Mesendoderm (in vitro differentiated cells): ENCODE results near the gene TMEM178B.
A peak's percentile ranks its signal among the peaks of the same experiment; 100 is the strongest.

Experiments used
- DNase-seq: peaks from one replicate; pipeline ENCODE4 v3.0.0; 2013
- H2AK5ac ChIP-seq: 2 replicates; pipeline ENCODE4 v1.6.1; 2013; ENCODE audit warnings: low read length, inconsistent platforms
- H2BK120ac ChIP-seq: 2 replicates; pipeline ENCODE4 v1.6.1; 2013; ENCODE audit warnings: low read depth, mild to moderate bottlenecking, low read length, moderate library complexity, mixed read lengths
- H2BK15ac ChIP-seq: replicated peaks from 2 replicates; pipeline ENCODE4 v1.6.1; 2013; ENCODE audit warnings: low read depth, mild to moderate bottlenecking, moderate library complexity
- H2BK5ac ChIP-seq: 2 replicates; pipeline ENCODE4 v1.6.1; 2013; ENCODE audit warnings: low read length, inconsistent platforms
- H3K18ac ChIP-seq: 2 replicates; pipeline ENCODE4 v1.6.1; 2013; ENCODE audit warnings: mild to moderate bottlenecking, low read length, mixed read lengths
- H3K23ac ChIP-seq: one replicate; pipeline ENCODE4 v1.6.1; 2013; ENCODE audit warnings: low read length
- H3K27ac ChIP-seq: 2 replicates; pipeline ENCODE4 v1.5.1; 2013; ENCODE audit warnings: low read depth, mild to moderate bottlenecking, inconsistent platforms, low read length, moderate library complexity
- H3K27me3 ChIP-seq: 2 replicates; pipeline ENCODE4 v1.6.1; 2013; ENCODE audit warnings: low read length, control low read depth, mild to moderate bottlenecking, inconsistent platforms; ENCODE audit not compliant: insufficient read depth, poor library complexity
- H3K36me3 ChIP-seq: 2 replicates; pipeline ENCODE4 v1.6.1; 2013; ENCODE audit warnings: low read length, inconsistent platforms; ENCODE audit not compliant: control insufficient read depth, insufficient read depth
- H3K4ac ChIP-seq: one replicate; pipeline ENCODE4 v1.6.1; 2013; ENCODE audit warnings: low read depth, mild to moderate bottlenecking, low read length, moderate library complexity
- H3K4me1 ChIP-seq: 2 replicates; pipeline ENCODE4 v1.6.1; 2013; ENCODE audit warnings: low read depth, low read length, inconsistent platforms; ENCODE audit not compliant: control insufficient read depth
- H3K4me2 ChIP-seq: 2 replicates; pipeline ENCODE4 v1.6.1; 2013; ENCODE audit warnings: low read length
- H3K4me3 ChIP-seq: 2 replicates; pipeline ENCODE4 v1.5.1; 2013; ENCODE audit warnings: mild to moderate bottlenecking, low read length
- H3K56ac ChIP-seq: one replicate; pipeline ENCODE4 v1.6.1; 2013; ENCODE audit warnings: low read length
- H3K79me1 ChIP-seq: 2 replicates; pipeline ENCODE4 v1.6.1; 2013; ENCODE audit warnings: low read length, inconsistent platforms
- H3K79me2 ChIP-seq: 2 replicates; pipeline ENCODE4 v1.6.1; 2013; ENCODE audit warnings: mild to moderate bottlenecking, low read length; ENCODE audit not compliant: control insufficient read depth, insufficient read depth
- H3K9ac ChIP-seq: 2 replicates; pipeline ENCODE4 v1.6.1; 2013; ENCODE audit warnings: low read length, inconsistent platforms
- H4K5ac ChIP-seq: one replicate; pipeline ENCODE4 v1.6.1; 2013; ENCODE audit warnings: low read length
- H4K8ac ChIP-seq: one replicate; pipeline ENCODE4 v1.6.1; 2013; ENCODE audit warnings: low read depth, mild to moderate bottlenecking, control low read depth, low read length, moderate library complexity
- WGBS: extraction: QIAGEN DNeasy Blood & Tissue Kit; methylation state at CpG from one replicate; pipeline ENCODE4 v1.1.7; 2013; ENCODE audit warnings: low lambda C conversion rate, missing lambda C conversion rate; ENCODE audit not compliant: insufficient coverage; ENCODE audit errors: extremely low coverage; 5-methylcytosine and 5-hydroxymethylcytosine counted together

The TMEM178B gene

GRCh38 chr7:141513720-141514119, 439.9 kb downstream of the TMEM178B start:
- H3K36me3 ChIP-seq, result no peaks in the 10 kb centered on the region
- no peak overlapping the region for H3K18ac ChIP-seq
- no peak overlapping the region for H2BK15ac ChIP-seq
- H2BK5ac ChIP-seq, result no peak overlapping the region
- H3K27ac ChIP-seq, result no peak overlapping the region
- DNase-seq, result no peak
- H3K4me2 ChIP-seq, result no peak overlapping the region
- H3K4me1 ChIP-seq, result peaks cover 2% of the 10 kb centered on the region
- no peak overlapping the region for H3K4me3 ChIP-seq
- WGBS, result no CpG with 5 or more reads among the region's 1 CpG
- H3K23ac ChIP-seq, result no peak overlapping the region
- H3K27me3 ChIP-seq, result no peaks in the 10 kb centered on the region
- H3K79me2 ChIP-seq, result no peaks in the 10 kb centered on the region
- H2AK5ac ChIP-seq, result no peak overlapping the region
- H4K5ac ChIP-seq, result no peak overlapping the region
- H2BK120ac ChIP-seq, result no peak overlapping the region
- no peak overlapping the region for H3K4ac ChIP-seq
- no peak overlapping the region for H4K8ac ChIP-seq
- no peaks in the 10 kb centered on the region for H3K79me1 ChIP-seq
- H3K56ac ChIP-seq, result no peak overlapping the region
- no peak overlapping the region for H3K9ac ChIP-seq

- H4K8ac ChIP-seq, result no peak overlapping the region
- no peak overlapping the region for H3K23ac ChIP-seq
- no peaks in the 10 kb centered on the region for H3K27me3 ChIP-seq
- H3K36me3 ChIP-seq, result no peaks in the 10 kb centered on the region
- no peaks in the 10 kb centered on the region for H3K79me2 ChIP-seq
- no peak overlapping the region for H3K4me3 ChIP-seq
- H3K18ac ChIP-seq, result no peak overlapping the region
- no peak overlapping the region for H3K4me2 ChIP-seq
- no peaks in the 10 kb centered on the region for H3K79me1 ChIP-seq
- no peak overlapping the region for H2AK5ac ChIP-seq
- no peak overlapping the region for H2BK120ac ChIP-seq
- no peak overlapping the region for H2BK5ac ChIP-seq
- no peak overlapping the region for H3K4ac ChIP-seq
- no peak for DNase-seq
- H2BK15ac ChIP-seq, result no peak overlapping the region
- H3K27ac ChIP-seq, result no peak overlapping the region
- H4K5ac ChIP-seq, result no peak overlapping the region
- no peak overlapping the region for H3K56ac ChIP-seq
- no CpG with 5 or more reads among the region's 4 CpGs for WGBS
- peaks cover 1% of the 10 kb centered on the region for H3K4me1 ChIP-seq
- H3K9ac ChIP-seq, result no peak overlapping the region
Observed at GRCh38 chr7:141515941-141516340, 442.1 kb downstream of the TMEM178B start.

GRCh38 chr7:141519623-141520022, 445.8 kb downstream of the TMEM178B start:
- Histone ChIP-seq H3K27me3 (no peaks in the 10 kb centered on the region), H3K56ac (no peak overlapping the region), H3K9ac (no peak overlapping the region), H3K18ac (no peak overlapping the region), H3K36me3 (no peaks in the 10 kb centered on the region), H4K8ac (no peak overlapping the region), H2BK15ac (no peak overlapping the region), H4K5ac (no peak overlapping the region), H2AK5ac (no peak overlapping the region), H2BK5ac (no peak overlapping the region), H3K27ac (no peak overlapping the region), H3K4me1 (no peaks in the 10 kb centered on the region), H3K79me2 (no peaks in the 10 kb centered on the region), H3K4me2 (no peak overlapping the region), H2BK120ac (no peak overlapping the region), H3K4ac (no peak overlapping the region), H3K4me3 (no peak overlapping the region), H3K23ac (no peak overlapping the region), H3K79me1 (no peaks in the 10 kb centered on the region)
- DNase-seq, result no peak
- no CpG with 5 or more reads among the region's 4 CpGs for WGBS

DNA sequence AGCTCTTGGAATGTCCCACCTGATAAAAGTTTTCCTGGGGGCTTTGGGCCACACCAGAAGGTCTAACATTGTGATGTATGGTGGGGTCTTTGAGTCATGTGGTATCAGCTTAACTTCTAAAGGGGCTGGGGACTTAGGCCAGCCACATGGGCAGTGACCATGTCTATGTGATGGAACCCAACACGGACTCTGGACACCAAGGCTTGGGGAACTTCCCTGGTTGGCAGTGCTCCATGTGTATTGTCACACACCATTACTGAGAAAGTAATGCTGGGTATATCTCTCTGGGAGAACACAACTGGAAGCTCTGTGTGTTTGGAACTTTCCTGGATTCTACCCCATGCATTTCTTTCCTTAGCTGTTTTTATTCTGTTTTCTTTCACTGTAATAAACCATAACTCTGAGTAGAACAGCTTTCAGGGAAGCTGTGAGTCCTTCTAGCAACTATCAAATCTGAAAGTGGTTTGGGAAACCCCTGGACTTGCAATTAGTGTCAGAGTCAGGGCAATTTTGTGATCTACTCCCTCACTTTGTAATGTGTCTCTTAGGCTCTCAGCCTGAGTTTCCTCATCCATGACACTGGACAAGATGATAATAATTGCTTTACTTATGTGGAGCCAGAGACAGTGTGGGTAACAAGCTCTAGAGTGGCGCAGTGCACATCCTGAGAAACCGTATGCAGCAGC, 448.9 kb downstream of the TMEM178B start:
- WGBS, result no CpG with 5 or more reads among the region's 3 CpGs
- Histone ChIP-seq H3K4me2 (no peak overlapping the region), H3K9ac (no peak overlapping the region), H3K4me1 (no peaks in the 10 kb centered on the region), H3K18ac (no peak overlapping the region), H3K27me3 (no peaks in the 10 kb centered on the region), H2BK5ac (no peak overlapping the region), H4K8ac (no peak overlapping the region), H3K27ac (no peak overlapping the region), H3K36me3 (no peaks in the 10 kb centered on the region), H2BK120ac (no peak overlapping the region), H3K4me3 (no peak overlapping the region), H3K56ac (no peak overlapping the region), H4K5ac (no peak overlapping the region), H3K4ac (no peak overlapping the region), H3K79me1 (no peaks in the 10 kb centered on the region), H3K23ac (no peak overlapping the region), H2AK5ac (no peak overlapping the region), H2BK15ac (no peak overlapping the region), H3K79me2 (no peaks in the 10 kb centered on the region)
- DNase-seq, result peak; percentile 26

- Histone ChIP-seq H3K27ac (no peak overlapping the region), H3K4me2 (no peak overlapping the region), H3K18ac (no peak overlapping the region)
Observed at GRCh38 chr7:141525973-141526514, 452.2 kb downstream of the TMEM178B start.

GRCh38 chr7:141527076-141527475, 453.2 kb downstream of the TMEM178B start:
- no peaks in the 10 kb centered on the region for H3K79me2 ChIP-seq
- no peaks in the 10 kb centered on the region for H3K27me3 ChIP-seq
- H3K4me1 ChIP-seq, result no peaks in the 10 kb centered on the region
- H3K4ac ChIP-seq, result no peak overlapping the region
- no peak overlapping the region for H2BK15ac ChIP-seq
- no peak overlapping the region for H3K4me3 ChIP-seq
- no peak overlapping the region for H2BK120ac ChIP-seq
- H3K79me1 ChIP-seq, result no peaks in the 10 kb centered on the region
- H3K23ac ChIP-seq, result no peak overlapping the region
- H3K9ac ChIP-seq, result no peak overlapping the region
- H3K56ac ChIP-seq, result no peak overlapping the region
- H4K5ac ChIP-seq, result no peak overlapping the region
- no peak overlapping the region for H3K4me2 ChIP-seq
- no CpG with 5 or more reads among the region's 4 CpGs for WGBS
- H3K36me3 ChIP-seq, result no peaks in the 10 kb centered on the region
- no peak overlapping the region for H3K18ac ChIP-seq
- H2AK5ac ChIP-seq, result no peak overlapping the region
- no peak for DNase-seq
- H4K8ac ChIP-seq, result no peak overlapping the region
- no peak overlapping the region for H3K27ac ChIP-seq
- H2BK5ac ChIP-seq, result no peak overlapping the region

More at GRCh38 chr7:141525973-141526514, 452.2 kb downstream of the TMEM178B start:
- H3K9ac ChIP-seq, result no peak overlapping the region
- H3K23ac ChIP-seq, result no peak overlapping the region
- no peak overlapping the region for H4K5ac ChIP-seq
- no peak overlapping the region for H2BK120ac ChIP-seq
- DNase-seq, result no peak
- H2BK15ac ChIP-seq, result no peak overlapping the region
- H3K4me1 ChIP-seq, result no peaks in the 10 kb centered on the region
- H4K8ac ChIP-seq, result no peak overlapping the region
- H3K4ac ChIP-seq, result no peak overlapping the region
- H3K36me3 ChIP-seq, result no peaks in the 10 kb centered on the region
- no peaks in the 10 kb centered on the region for H3K79me1 ChIP-seq
- H3K27me3 ChIP-seq, result no peaks in the 10 kb centered on the region
- no peak overlapping the region for H2BK5ac ChIP-seq
- H2AK5ac ChIP-seq, result no peak overlapping the region
- no peaks in the 10 kb centered on the region for H3K79me2 ChIP-seq
- H3K4me3 ChIP-seq, result no peak overlapping the region
- no peak overlapping the region for H3K56ac ChIP-seq
